Trophoblast cell (in vitro differentiated cells and primary cell): Measurements from ENCODE around the gene CCDC141.

Experiments used
- DNase-seq, 2 donors: peaks; one replicate each; pipeline ENCODE4 v3.0.0-alpha.2; 2016
- H2AFZ ChIP-seq: 2 replicates; pipeline ENCODE4 v1.6.1; 2013; ENCODE audit warnings: low read length, moderate library complexity, mild to moderate bottlenecking; ENCODE audit not compliant: insufficient read depth, poor library complexity
- H2AK5ac ChIP-seq: 2 replicates; pipeline ENCODE4 v1.6.1; 2013; ENCODE audit warnings: mild to moderate bottlenecking, low read length
- H2BK120ac ChIP-seq: 2 replicates; pipeline ENCODE4 v1.6.1; 2013; ENCODE audit warnings: low read length, mild to moderate bottlenecking, moderate library complexity; ENCODE audit not compliant: insufficient read depth, poor library complexity
- H2BK12ac ChIP-seq: 2 replicates; pipeline ENCODE4 v1.6.1; 2013; ENCODE audit warnings: mild to moderate bottlenecking, low read length, moderate library complexity
- H2BK5ac ChIP-seq: 2 replicates; pipeline ENCODE4 v1.6.1; 2013; ENCODE audit warnings: low read length, low read depth, moderate library complexity, mild to moderate bottlenecking; ENCODE audit not compliant: poor library complexity
- H3K14ac ChIP-seq: 2 replicates; pipeline ENCODE4 v1.6.1; 2013; ENCODE audit warnings: mild to moderate bottlenecking, low read length
- H3K18ac ChIP-seq: 2 replicates; pipeline ENCODE4 v1.6.1; 2013; ENCODE audit warnings: mild to moderate bottlenecking, low read length
- H3K23ac ChIP-seq: 2 replicates; pipeline ENCODE4 v1.6.1; 2013; ENCODE audit warnings: low read length
- H3K27ac ChIP-seq: 2 replicates; pipeline ENCODE4 v1.5.1; 2013; ENCODE audit warnings: low read depth, mild to moderate bottlenecking, inconsistent platforms, low read length, moderate library complexity
- H3K27me3 ChIP-seq: 2 replicates; pipeline ENCODE4 v1.6.1; 2013; ENCODE audit warnings: inconsistent platforms, mild to moderate bottlenecking, low read length, moderate library complexity; ENCODE audit not compliant: insufficient read depth
- H3K36me3 ChIP-seq, 2 experiments: 1 replicate in 1 of 2; 2 replicates in 1 of 2; pipeline ENCODE4 v1.6.1; 2013; ENCODE audit warnings: low read length in 2 of 2, mild to moderate bottlenecking in 2 of 2, moderate library complexity in 1 of 2; ENCODE audit not compliant: insufficient read depth in 2 of 2, control insufficient read depth in 1 of 2
- H3K4ac ChIP-seq: 2 replicates; pipeline ENCODE4 v1.6.1; 2013; ENCODE audit warnings: low read depth, mild to moderate bottlenecking, low read length, moderate library complexity
- H3K4me1 ChIP-seq, 2 experiments: 1 replicate in 1 of 2; 2 replicates in 1 of 2; pipeline ENCODE4 v1.6.1; 2013; ENCODE audit warnings: low read length in 2 of 2, mild to moderate bottlenecking in 2 of 2, moderate library complexity in 1 of 2; ENCODE audit not compliant: insufficient read depth in 2 of 2, control insufficient read depth in 1 of 2
- H3K4me2 ChIP-seq: 2 replicates; pipeline ENCODE4 v1.6.1; 2013; ENCODE audit warnings: inconsistent platforms, mild to moderate bottlenecking, low read length, moderate library complexity
- H3K4me3 ChIP-seq: 2 replicates; pipeline ENCODE4 v1.5.1; 2013; ENCODE audit warnings: mild to moderate bottlenecking, low read depth, low read length, inconsistent platforms
- H3K79me1 ChIP-seq: one replicate; pipeline ENCODE4 v1.6.1; 2013; ENCODE audit warnings: low read length
- H3K79me2 ChIP-seq: 2 replicates; pipeline ENCODE4 v1.6.1; 2013; ENCODE audit warnings: low read length, mild to moderate bottlenecking; ENCODE audit not compliant: control insufficient read depth, insufficient read depth, poor library complexity
- H3K9ac ChIP-seq: 2 replicates; pipeline ENCODE4 v1.6.1; 2013; ENCODE audit warnings: mild to moderate bottlenecking, low read length
- H3K9me3 ChIP-seq: 2 replicates; pipeline ENCODE4 v1.6.1; 2013; ENCODE audit warnings: low read depth, mild to moderate bottlenecking, control low read depth, inconsistent platforms, low read length; ENCODE audit not compliant: insufficient read depth
- H4K12ac ChIP-seq: 2 replicates; pipeline ENCODE4 v1.6.1; 2013; ENCODE audit warnings: low read depth, mild to moderate bottlenecking, low read length, moderate library complexity
- H4K8ac ChIP-seq: 2 replicates; pipeline ENCODE4 v1.6.1; 2013; ENCODE audit warnings: low read depth, mild to moderate bottlenecking, low read length, moderate library complexity
- H4K91ac ChIP-seq: one replicate; pipeline ENCODE4 v1.6.1; 2013; ENCODE audit warnings: low read depth, mild to moderate bottlenecking, low read length, moderate library complexity
- whole genome bisulfite sequencing: extraction: QIAGEN DNeasy Blood & Tissue Kit; methylation state at CpG from one replicate; pipeline ENCODE4 v1.1.7; 2013; ENCODE audit warnings: missing lambda C conversion rate; ENCODE audit not compliant: insufficient read length, insufficient coverage; ENCODE audit errors: extremely low coverage; 5-methylcytosine and 5-hydroxymethylcytosine counted together

CCDC141 gene

GRCh38 chr2:178863130-178863855, 186.6 kb downstream of the CCDC141 start:
- H3K27ac ChIP-seq, result no peak overlapping the region
- H3K23ac ChIP-seq, result no peak overlapping the region
- no peak for DNase-seq
- H3K9ac ChIP-seq, result no peak overlapping the region
- H3K4me2 ChIP-seq, result no peak overlapping the region
- no peak overlapping the region for H3K18ac ChIP-seq
- H3K27me3 ChIP-seq, result no peaks in the 10 kb centered on the region
- H3K79me2 ChIP-seq, result no peaks in the 10 kb centered on the region
- no peaks in the 10 kb centered on the region for H3K4me1 ChIP-seq
- H3K14ac ChIP-seq, result no peak overlapping the region
- no peaks in the 10 kb centered on the region for H3K36me3 ChIP-seq
- H2AK5ac ChIP-seq, result no peak overlapping the region
- WGBS, result no CpG with 5 or more reads among the region's 5 CpGs
- no peak overlapping the region for H3K4ac ChIP-seq
- H3K79me1 ChIP-seq, result no peaks in the 10 kb centered on the region
- H3K9me3 ChIP-seq, result no peaks in the 10 kb centered on the region
- H4K8ac ChIP-seq, result no peak overlapping the region
- no peak overlapping the region for H3K4me3 ChIP-seq
- no peak overlapping the region for H4K91ac ChIP-seq
- H2BK5ac ChIP-seq, result no peak overlapping the region
- no peak overlapping the region for H4K12ac ChIP-seq
- H2BK12ac ChIP-seq, result no peak overlapping the region
- no peak overlapping the region for H2AFZ ChIP-seq
- no peak overlapping the region for H2BK120ac ChIP-seq

GRCh38 chr2:178860551-178860950, 189.4 kb downstream of the CCDC141 start:
- no CpG with 5 or more reads among the region's 3 CpGs for WGBS
- Histone ChIP-seq H3K23ac (no peak overlapping the region), H2BK12ac (no peak overlapping the region), H3K18ac (no peak overlapping the region), H3K9me3 (no peaks in the 10 kb centered on the region), H2BK5ac (no peak overlapping the region), H3K9ac (no peak overlapping the region), H3K27ac (no peak overlapping the region), H4K91ac (no peak overlapping the region), H2AK5ac (no peak overlapping the region), H3K4ac (no peak overlapping the region), H3K36me3 (no peaks in the 10 kb centered on the region), H3K14ac (no peak overlapping the region), H3K79me1 (no peaks in the 10 kb centered on the region), H3K4me3 (no peak overlapping the region), H4K8ac (no peak overlapping the region), H3K79me2 (no peaks in the 10 kb centered on the region), H3K4me1 (no peaks in the 10 kb centered on the region), H2AFZ (no peak overlapping the region), H3K4me2 (no peak overlapping the region), H2BK120ac (no peak overlapping the region), H3K27me3 (no peaks in the 10 kb centered on the region), H4K12ac (no peak overlapping the region)
- no peak for DNase-seq

GRCh38 chr2:178859730-178860129, 190.2 kb downstream of the CCDC141 start:
- Histone ChIP-seq H3K9me3 (no peaks in the 10 kb centered on the region), H3K14ac (no peak overlapping the region), H3K4me2 (no peak overlapping the region), H3K4ac (no peak overlapping the region), H2AFZ (no peak overlapping the region), H4K8ac (no peak overlapping the region), H4K91ac (no peak overlapping the region), H3K23ac (no peak overlapping the region), H2BK12ac (no peak overlapping the region), H3K27ac (no peak overlapping the region), H2BK5ac (no peak overlapping the region), H2AK5ac (no peak overlapping the region), H3K79me1 (no peaks in the 10 kb centered on the region), H2BK120ac (no peak overlapping the region), H3K27me3 (no peaks in the 10 kb centered on the region), H3K36me3 (no peaks in the 10 kb centered on the region), H4K12ac (no peak overlapping the region), H3K79me2 (no peaks in the 10 kb centered on the region), H3K4me3 (no peak overlapping the region), H3K18ac (no peak overlapping the region), H3K4me1 (no peaks in the 10 kb centered on the region), H3K9ac (no peak overlapping the region)
- DNase-seq, result no peak
- WGBS, result no CpG with 5 or more reads among the region's 2 CpGs

- H3K23ac ChIP-seq, result no peak overlapping the region
Measured at GRCh38 chr2:178858896-178859625, 190.9 kb downstream of the CCDC141 start.

More at GRCh38 chr2:178858896-178859625, 190.9 kb downstream of the CCDC141 start:
- H3K4ac ChIP-seq, result no peak overlapping the region
- H3K4me3 ChIP-seq, result no peak overlapping the region
- H3K4me2 ChIP-seq, result no peak overlapping the region
- H3K4me1 ChIP-seq, result no peaks in the 10 kb centered on the region
- H3K14ac ChIP-seq, result no peak overlapping the region
- no peak overlapping the region for H2AFZ ChIP-seq
- no peak overlapping the region for H3K27ac ChIP-seq
- no peak overlapping the region for H4K91ac ChIP-seq
- no peak overlapping the region for H4K12ac ChIP-seq
- H2BK120ac ChIP-seq, result no peak overlapping the region
- H3K9me3 ChIP-seq, result no peaks in the 10 kb centered on the region
- H3K79me2 ChIP-seq, result no peaks in the 10 kb centered on the region
- H3K18ac ChIP-seq, result no peak overlapping the region
- no peak overlapping the region for H2BK12ac ChIP-seq
- no peak overlapping the region for H3K9ac ChIP-seq
- no peaks in the 10 kb centered on the region for H3K36me3 ChIP-seq
- no CpG with 5 or more reads among the region's 4 CpGs for WGBS
- no peak overlapping the region for H4K8ac ChIP-seq
- H3K79me1 ChIP-seq, result no peaks in the 10 kb centered on the region
- no peak overlapping the region for H2AK5ac ChIP-seq
- H2BK5ac ChIP-seq, result no peak overlapping the region
- DNase-seq, result no peak
- no peaks in the 10 kb centered on the region for H3K27me3 ChIP-seq
